Trophoblast cell (in vitro differentiated cells and primary cell): ENCODE measurements around the gene OR6Q1.

ENCODE experiments used
- DNase-seq, 2 donors: peaks; one replicate each; pipeline ENCODE4 v3.0.0-alpha.2; 2016
- H2AFZ ChIP-seq: 2 replicates; pipeline ENCODE4 v1.6.1; 2013; ENCODE audit warnings: low read length, moderate library complexity, mild to moderate bottlenecking; ENCODE audit not compliant: insufficient read depth, poor library complexity
- H2AK5ac ChIP-seq: 2 replicates; pipeline ENCODE4 v1.6.1; 2013; ENCODE audit warnings: mild to moderate bottlenecking, low read length
- H2BK120ac ChIP-seq: 2 replicates; pipeline ENCODE4 v1.6.1; 2013; ENCODE audit warnings: low read length, mild to moderate bottlenecking, moderate library complexity; ENCODE audit not compliant: insufficient read depth, poor library complexity
- H2BK12ac ChIP-seq: 2 replicates; pipeline ENCODE4 v1.6.1; 2013; ENCODE audit warnings: mild to moderate bottlenecking, low read length, moderate library complexity
- H2BK5ac ChIP-seq: 2 replicates; pipeline ENCODE4 v1.6.1; 2013; ENCODE audit warnings: low read length, low read depth, moderate library complexity, mild to moderate bottlenecking; ENCODE audit not compliant: poor library complexity
- H3K14ac ChIP-seq: 2 replicates; pipeline ENCODE4 v1.6.1; 2013; ENCODE audit warnings: mild to moderate bottlenecking, low read length
- H3K18ac ChIP-seq: 2 replicates; pipeline ENCODE4 v1.6.1; 2013; ENCODE audit warnings: mild to moderate bottlenecking, low read length
- H3K23ac ChIP-seq: 2 replicates; pipeline ENCODE4 v1.6.1; 2013; ENCODE audit warnings: low read length
- H3K27ac ChIP-seq: 2 replicates; pipeline ENCODE4 v1.5.1; 2013; ENCODE audit warnings: low read depth, mild to moderate bottlenecking, inconsistent platforms, low read length, moderate library complexity
- H3K27me3 ChIP-seq: 2 replicates; pipeline ENCODE4 v1.6.1; 2013; ENCODE audit warnings: inconsistent platforms, mild to moderate bottlenecking, low read length, moderate library complexity; ENCODE audit not compliant: insufficient read depth
- H3K36me3 ChIP-seq, 2 experiments: 1 replicate in 1 of 2; 2 replicates in 1 of 2; pipeline ENCODE4 v1.6.1; 2013; ENCODE audit warnings: low read length in 2 of 2, mild to moderate bottlenecking in 2 of 2, moderate library complexity in 1 of 2; ENCODE audit not compliant: insufficient read depth in 2 of 2, control insufficient read depth in 1 of 2
- H3K4ac ChIP-seq: 2 replicates; pipeline ENCODE4 v1.6.1; 2013; ENCODE audit warnings: low read depth, mild to moderate bottlenecking, low read length, moderate library complexity
- H3K4me1 ChIP-seq, 2 experiments: 1 replicate in 1 of 2; 2 replicates in 1 of 2; pipeline ENCODE4 v1.6.1; 2013; ENCODE audit warnings: low read length in 2 of 2, mild to moderate bottlenecking in 2 of 2, moderate library complexity in 1 of 2; ENCODE audit not compliant: insufficient read depth in 2 of 2, control insufficient read depth in 1 of 2
- H3K4me2 ChIP-seq: 2 replicates; pipeline ENCODE4 v1.6.1; 2013; ENCODE audit warnings: inconsistent platforms, mild to moderate bottlenecking, low read length, moderate library complexity
- H3K4me3 ChIP-seq: 2 replicates; pipeline ENCODE4 v1.5.1; 2013; ENCODE audit warnings: mild to moderate bottlenecking, low read depth, low read length, inconsistent platforms
- H3K79me1 ChIP-seq: one replicate; pipeline ENCODE4 v1.6.1; 2013; ENCODE audit warnings: low read length
- H3K79me2 ChIP-seq: 2 replicates; pipeline ENCODE4 v1.6.1; 2013; ENCODE audit warnings: low read length, mild to moderate bottlenecking; ENCODE audit not compliant: control insufficient read depth, insufficient read depth, poor library complexity
- H3K9ac ChIP-seq: 2 replicates; pipeline ENCODE4 v1.6.1; 2013; ENCODE audit warnings: mild to moderate bottlenecking, low read length
- H3K9me3 ChIP-seq: 2 replicates; pipeline ENCODE4 v1.6.1; 2013; ENCODE audit warnings: low read depth, mild to moderate bottlenecking, control low read depth, inconsistent platforms, low read length; ENCODE audit not compliant: insufficient read depth
- H4K12ac ChIP-seq: 2 replicates; pipeline ENCODE4 v1.6.1; 2013; ENCODE audit warnings: low read depth, mild to moderate bottlenecking, low read length, moderate library complexity
- H4K8ac ChIP-seq: 2 replicates; pipeline ENCODE4 v1.6.1; 2013; ENCODE audit warnings: low read depth, mild to moderate bottlenecking, low read length, moderate library complexity
- H4K91ac ChIP-seq: one replicate; pipeline ENCODE4 v1.6.1; 2013; ENCODE audit warnings: low read depth, mild to moderate bottlenecking, low read length, moderate library complexity
- WGBS: extraction: QIAGEN DNeasy Blood & Tissue Kit; methylation state at CpG from one replicate; pipeline ENCODE4 v1.1.7; 2013; ENCODE audit warnings: missing lambda C conversion rate; ENCODE audit not compliant: insufficient read length, insufficient coverage; ENCODE audit errors: extremely low coverage; 5-methylcytosine and 5-hydroxymethylcytosine counted together

OR6Q1 gene

DNA sequence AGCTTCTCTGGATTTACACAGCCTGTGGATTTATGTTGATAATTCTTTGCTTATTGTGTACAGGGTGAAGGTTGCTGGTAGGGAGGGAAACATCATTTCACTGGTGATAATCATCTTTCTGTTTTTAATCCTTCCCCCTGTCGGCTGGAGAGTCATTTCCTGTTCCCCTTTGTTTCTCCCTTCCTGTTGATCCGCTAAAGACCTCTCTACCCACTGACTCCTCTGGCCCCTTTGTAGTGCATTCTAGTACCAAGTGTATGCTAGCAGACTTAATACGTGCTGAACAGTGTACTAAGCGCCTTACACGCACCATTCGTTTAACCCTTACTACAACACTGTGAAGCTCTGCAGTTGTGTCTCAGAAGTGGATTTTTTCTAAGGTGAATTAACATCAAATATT lies 26.1 kb upstream of the OR6Q1 start:
- Histone ChIP-seq H2AK5ac (no peak overlapping the region), H3K9ac (no peak overlapping the region), H4K91ac (no peak overlapping the region), H3K18ac (no peak overlapping the region), H3K4me1 (no peaks in the 10 kb centered on the region), H2BK5ac (no peak overlapping the region), H3K23ac (no peak overlapping the region), H2AFZ (no peak overlapping the region), H2BK120ac (no peak overlapping the region), H3K79me2 (no peaks in the 10 kb centered on the region), H3K4ac (no peak overlapping the region), H4K8ac (no peak overlapping the region), H3K27me3 (no peaks in the 10 kb centered on the region), H4K12ac (no peak overlapping the region), H3K79me1 (no peaks in the 10 kb centered on the region), H3K27ac (no peak overlapping the region), H3K4me2 (no peak overlapping the region), H3K36me3 (no peaks in the 10 kb centered on the region), H3K4me3 (no peak overlapping the region), H3K14ac (no peak overlapping the region), H2BK12ac (no peak overlapping the region), H3K9me3 (no peaks in the 10 kb centered on the region)
- no peak for DNase-seq
- no CpG with 5 or more reads among the region's 6 CpGs for WGBS

DNA sequence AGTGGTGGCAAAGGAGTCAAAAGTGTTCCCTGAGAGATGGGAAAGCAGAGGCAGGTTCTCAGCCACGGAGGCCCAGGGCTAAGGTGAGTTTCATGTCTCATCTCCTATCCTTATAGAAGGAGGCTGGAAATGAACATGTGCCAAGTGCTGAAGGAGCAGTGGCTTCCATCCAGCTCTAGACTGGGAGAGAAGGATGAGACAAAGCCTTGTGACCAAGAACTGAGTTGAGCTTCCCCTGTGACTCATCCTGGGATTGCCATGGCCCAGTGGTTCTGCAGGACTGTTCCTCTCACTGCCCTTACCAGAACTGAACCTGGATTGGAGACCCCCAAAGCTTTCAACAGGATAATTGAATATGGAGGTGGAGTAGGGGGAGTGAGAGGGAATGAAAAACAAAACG lies 23.8 kb upstream of the OR6Q1 start:
- no peaks in the 10 kb centered on the region for H3K4me1 ChIP-seq
- H4K12ac ChIP-seq = no peak overlapping the region
- H3K27me3 ChIP-seq = no peaks in the 10 kb centered on the region
- H3K79me2 ChIP-seq = no peaks in the 10 kb centered on the region
- no peak overlapping the region for H4K8ac ChIP-seq
- H4K91ac ChIP-seq = no peak overlapping the region
- H3K9ac ChIP-seq = no peak overlapping the region
- no peak for DNase-seq
- no peak overlapping the region for H3K18ac ChIP-seq
- H3K23ac ChIP-seq = no peak overlapping the region
- H3K36me3 ChIP-seq = no peaks in the 10 kb centered on the region
- no peaks in the 10 kb centered on the region for H3K79me1 ChIP-seq
- H2BK12ac ChIP-seq = no peak overlapping the region
- no peaks in the 10 kb centered on the region for H3K9me3 ChIP-seq
- H3K27ac ChIP-seq = no peak overlapping the region
- H3K4ac ChIP-seq = no peak overlapping the region
- no peak overlapping the region for H3K4me2 ChIP-seq
- no peak overlapping the region for H2BK5ac ChIP-seq
- no peak overlapping the region for H2AK5ac ChIP-seq
- no peak overlapping the region for H2BK120ac ChIP-seq
- H3K14ac ChIP-seq = no peak overlapping the region
- H2AFZ ChIP-seq = no peak overlapping the region
- no CpG with 5 or more reads among the region's 2 CpGs for WGBS
- H3K4me3 ChIP-seq = no peak overlapping the region

DNA sequence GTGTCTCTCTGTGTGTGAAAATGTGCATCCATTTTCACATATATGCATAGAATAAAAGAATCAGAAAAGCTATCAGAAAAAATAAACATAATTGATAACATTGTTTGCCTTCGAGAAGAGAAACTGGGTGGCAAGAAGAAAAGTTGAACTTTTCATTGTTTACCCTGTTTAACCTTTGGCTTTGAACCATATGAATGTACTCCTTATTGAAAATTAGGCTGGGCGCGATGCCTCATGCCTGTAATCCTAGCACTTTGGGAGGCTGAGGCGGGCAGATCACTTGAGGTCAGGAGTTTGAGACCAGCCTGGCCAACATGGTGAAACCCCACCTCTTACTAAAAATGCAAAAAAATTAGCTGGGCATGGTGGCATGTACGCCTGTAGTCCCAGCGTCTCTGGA lies 19.0 kb upstream of the OR6Q1 start:
- Histone ChIP-seq H3K27ac (no peak overlapping the region), H3K23ac (no peak overlapping the region), H3K18ac (no peak overlapping the region), H3K36me3 (no peaks in the 10 kb centered on the region), H3K9me3 (no peaks in the 10 kb centered on the region), H3K9ac (no peak overlapping the region), H3K14ac (no peak overlapping the region), H3K4me1 (no peaks in the 10 kb centered on the region), H3K4me2 (no peak overlapping the region), H3K27me3 (no peaks in the 10 kb centered on the region), H3K4ac (no peak overlapping the region), H3K79me1 (no peaks in the 10 kb centered on the region), H4K8ac (no peak overlapping the region), H2AFZ (no peak overlapping the region), H4K91ac (no peak overlapping the region), H2AK5ac (no peak overlapping the region), H3K4me3 (no peak overlapping the region), H2BK120ac (no peak overlapping the region), H2BK12ac (no peak overlapping the region), H3K79me2 (no peaks in the 10 kb centered on the region), H2BK5ac (no peak overlapping the region), H4K12ac (no peak overlapping the region)
- no CpG with 5 or more reads among the region's 6 CpGs for WGBS
- no peak for DNase-seq

DNA sequence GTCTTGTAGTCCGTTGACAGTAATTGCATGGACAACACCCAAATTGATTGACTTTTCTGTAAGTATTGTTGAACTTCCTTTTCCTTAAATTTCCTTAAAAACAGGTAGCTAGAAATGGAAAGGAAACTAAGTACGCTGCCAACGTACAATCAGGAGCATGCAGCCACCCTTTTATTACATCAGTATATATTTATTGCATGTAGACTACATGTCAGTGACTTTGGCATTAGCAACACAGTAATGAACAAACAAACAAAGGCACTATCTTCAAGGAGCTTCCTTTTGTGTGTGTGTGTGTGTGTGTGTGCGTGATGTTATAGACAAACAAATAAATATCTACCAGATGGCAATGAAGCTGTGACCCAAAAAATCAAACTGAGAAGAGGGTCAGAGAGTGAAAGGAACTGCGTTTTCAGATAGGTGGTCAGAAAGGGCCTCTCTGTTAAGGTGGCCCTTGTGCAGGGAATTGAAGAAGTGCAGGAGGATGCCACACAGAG lies 7.3 kb upstream of the OR6Q1 start, which contains the start of gene OR9Q1:
Gene OR9Q1 (plus strand): TSS at position 447 of the 497 bp plus-strand sequence. CDS start 155,564 bp downstream, outside the sequence.
- Histone ChIP-seq H3K18ac (no peak within 1 kb of the TSS), H2BK5ac (no peak within 1 kb of the TSS), H3K14ac (no peak within 1 kb of the TSS), H3K4me1 (no peaks in the 10 kb centered on the region), H3K4me2 (no peak within 1 kb of the TSS), H2AFZ (no peak within 1 kb of the TSS), H3K4me3 (no peak within 1 kb of the TSS), H3K27ac (no peak within 1 kb of the TSS), H4K8ac (no peak within 1 kb of the TSS), H3K27me3 (no peaks in the 10 kb centered on the region), H3K9ac (no peak within 1 kb of the TSS), H2BK12ac (no peak within 1 kb of the TSS), H3K79me1 (no peaks in the 10 kb centered on the region), H2AK5ac (no peak within 1 kb of the TSS), H3K23ac (no peak within 1 kb of the TSS), H3K79me2 (no peaks in the 10 kb centered on the region), H3K4ac (no peak within 1 kb of the TSS), H4K12ac (no peak within 1 kb of the TSS), H4K91ac (no peak within 1 kb of the TSS), H3K9me3 (no peaks in the 10 kb centered on the region), H2BK120ac (no peak within 1 kb of the TSS), H3K36me3 (no peaks in the 10 kb centered on the region)
- no CpG with 5 or more reads among the region's 5 CpGs for WGBS
- no peak for DNase-seq
